HG02970 (cell line): Measurements from ENCODE around the gene RNASEH2C.
"Not testable (repeated sequence)": the region's sequence is repeated elsewhere in the genome, so short reads cannot be mapped to it uniquely, and the experiment has no call there.

Source experiments
- ATAC-seq: cut with Tn5 transposase; IDR thresholded peaks from one replicate; pipeline ENCODE4 v1.9.1; 2021; ENCODE audit warnings: mild to moderate bottlenecking, moderate library complexity, moderate number of reproducible peaks; ENCODE audit not compliant: unreplicated experiment, low FRiP score

Gene RNASEH2C

GRCh38 chr11:65695459-65696241, 24.9 kb downstream of the RNASEH2C start:
- ATAC-seq: no peak

GRCh38 chr11:65692367-65692766, 28.2 kb downstream of the RNASEH2C start:
- ATAC-seq: no peak

GRCh38 chr11:65691847-65692246, 28.8 kb downstream of the RNASEH2C start:
- not testable (repeated sequence) for ATAC-seq

GRCh38 chr11:65685981-65686380, 34.6 kb downstream of the RNASEH2C start:
- no peak for ATAC-seq

GRCh38 chr11:65683480-65683879, 37.1 kb downstream of the RNASEH2C start:
- ATAC-seq: not testable (repeated sequence)

- no peak for ATAC-seq
Measured at GRCh38 chr11:65680192-65680743, 40.3 kb downstream of the RNASEH2C start.

- no peak for ATAC-seq
Measured at GRCh38 chr11:65672982-65673381, 47.6 kb downstream of the RNASEH2C start.

GRCh38 chr11:65672180-65672860, 48.3 kb downstream of the RNASEH2C start:
- no peak for ATAC-seq
